Testis (tissue), 2 donors: ENCODE results near the gene KIF2C.

ENCODE experiments used
- POLR2A ChIP-seq: fragments of 450-650 bp; IDR thresholded peaks from one replicate; pipeline ENCODE4 v1.6.1; 2017; ENCODE audit warnings: antibody characterized with exemption, mild to moderate bottlenecking, moderate library complexity
- TF ChIP-seq, protein P1 (sequence below), 3 experiments: fragments of 450-650 bp in 2 of 3; fragments of 200-600 bp in 1 of 3; sonication (generic) in 1 of 3; IDR thresholded peaks; one replicate each; pipeline ENCODE4 v1.5.1; 2016 to 2019; ENCODE audit warnings: antibody characterized with exemption in 3 of 3, mild to moderate bottlenecking in 2 of 3, moderate library complexity in 1 of 3

DNA sequence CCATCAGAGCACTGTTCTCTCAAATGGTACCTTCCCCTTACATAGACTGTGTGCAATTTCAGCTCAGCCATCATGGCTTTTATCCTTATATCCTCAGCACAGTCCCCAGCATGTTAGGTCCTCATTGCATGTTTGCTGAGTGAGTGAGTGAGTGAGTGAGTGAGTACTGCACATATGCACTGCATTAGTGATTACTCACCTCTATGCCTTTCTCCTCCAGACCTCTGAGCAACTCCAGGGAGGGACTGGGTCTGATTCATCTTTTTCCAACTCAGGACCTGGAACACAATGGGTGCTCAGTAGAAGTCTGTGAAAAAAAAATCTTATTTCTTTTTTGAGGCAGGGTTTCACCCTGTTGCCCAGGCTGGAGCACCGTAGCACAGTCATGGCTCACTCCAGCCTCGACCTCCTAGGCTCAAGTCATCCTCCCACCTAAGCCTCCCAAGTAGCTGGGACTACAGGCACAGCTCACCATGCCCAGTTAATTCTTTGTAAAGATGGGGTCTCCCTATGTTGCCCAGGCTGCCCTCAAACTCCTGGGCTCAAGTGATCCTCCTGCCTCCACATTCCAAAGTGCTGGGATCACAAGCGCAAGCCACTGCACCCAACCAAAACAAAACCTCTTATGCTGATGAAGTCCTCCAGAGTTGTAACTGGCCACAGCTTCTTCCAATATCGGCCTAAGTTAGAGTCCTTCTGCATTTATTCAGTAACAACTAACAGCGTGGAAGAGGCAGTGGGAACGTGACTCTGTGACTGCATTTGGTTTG is 32.3 kb upstream of the KIF2C start:
- TF ChIP-seq, protein P1, sequence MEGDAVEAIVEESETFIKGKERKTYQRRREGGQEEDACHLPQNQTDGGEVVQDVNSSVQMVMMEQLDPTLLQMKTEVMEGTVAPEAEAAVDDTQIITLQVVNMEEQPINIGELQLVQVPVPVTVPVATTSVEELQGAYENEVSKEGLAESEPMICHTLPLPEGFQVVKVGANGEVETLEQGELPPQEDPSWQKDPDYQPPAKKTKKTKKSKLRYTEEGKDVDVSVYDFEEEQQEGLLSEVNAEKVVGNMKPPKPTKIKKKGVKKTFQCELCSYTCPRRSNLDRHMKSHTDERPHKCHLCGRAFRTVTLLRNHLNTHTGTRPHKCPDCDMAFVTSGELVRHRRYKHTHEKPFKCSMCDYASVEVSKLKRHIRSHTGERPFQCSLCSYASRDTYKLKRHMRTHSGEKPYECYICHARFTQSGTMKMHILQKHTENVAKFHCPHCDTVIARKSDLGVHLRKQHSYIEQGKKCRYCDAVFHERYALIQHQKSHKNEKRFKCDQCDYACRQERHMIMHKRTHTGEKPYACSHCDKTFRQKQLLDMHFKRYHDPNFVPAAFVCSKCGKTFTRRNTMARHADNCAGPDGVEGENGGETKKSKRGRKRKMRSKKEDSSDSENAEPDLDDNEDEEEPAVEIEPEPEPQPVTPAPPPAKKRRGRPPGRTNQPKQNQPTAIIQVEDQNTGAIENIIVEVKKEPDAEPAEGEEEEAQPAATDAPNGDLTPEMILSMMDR (IDR thresholded peaks at IDR 0.05): no peak
- no peak for TF ChIP-seq POLR2A
